Activated T-cell treated with anti-CD3 and anti-CD28 coated beads, Interleukin-2, amount 50 U/mL, for 72 hours (primary cell): ENCODE results near the gene WIPI1. TPM values are rescaled to one million over a fixed set of nuclear protein-coding genes. Genes with fewer than 3 reads are reported as not detected.
"Not testable (repeated sequence)": the region's sequence is repeated elsewhere in the genome, so short reads cannot be mapped to it uniquely, and the experiment has no call there.

Experiments used
- ATAC-seq, 2 donors: fragments of 150-1000 bp; cut with Tn5 transposase; replicated peaks in 1 of 2; 2 replicates each; pipeline ENCODE4 v1.10.0; 2021; ENCODE audit warnings: moderate library complexity in 2 of 2, mild to moderate bottlenecking in 1 of 2
- DNase-seq, 2 donors: peaks; one replicate each; pipeline ENCODE4 v3.0.0; 2021 to 2022; ENCODE audit warnings: mixed read lengths in 1 of 2
- H3K27ac Mint-ChIP-seq: one replicate; pipeline ENCODE4 v1.8.0; 2022; ENCODE audit warnings: mild to moderate bottlenecking, moderate library complexity, mixed read lengths
- H3K27me3 Mint-ChIP-seq: one replicate; pipeline ENCODE4 v1.8.0; 2022; ENCODE audit warnings: low read depth, mixed read lengths
- H3K36me3 Mint-ChIP-seq, 2 donors: one replicate each; pipeline ENCODE4 v1.8.0; 2022; ENCODE audit warnings: mixed read lengths in 2 of 2, mild to moderate bottlenecking in 1 of 2; ENCODE audit not compliant: insufficient read depth in 2 of 2
- H3K4me1 Mint-ChIP-seq: one replicate; pipeline ENCODE4 v1.8.0; 2022; ENCODE audit warnings: low read depth, mixed read lengths
- H3K4me3 Mint-ChIP-seq, 2 donors: one replicate each; pipeline ENCODE4 v1.8.0; 2022; ENCODE audit warnings: mild to moderate bottlenecking in 2 of 2, mixed read lengths in 2 of 2, moderate library complexity in 2 of 2
- H3K9me3 Mint-ChIP-seq, 2 donors: one replicate each; pipeline ENCODE4 v1.8.0; 2022; ENCODE audit warnings: mixed read lengths in 2 of 2
- total RNA-seq, 2 donors: library from RNA; stranded (reverse); gene quantifications; one replicate each; pipeline ENCODE4 v1.2.3, GENCODE V29; 2022

Gene WIPI1
- total RNA-seq, 2 donors from 2014 or later, result 61.0 to 85.8 TPM

- Mint-ChIP-seq H3K4me3 (no peak overlapping the region), H3K9me3 (no peaks in the 10 kb centered on the region), H3K27ac (no peak overlapping the region), H3K36me3 (no peaks in the 10 kb centered on the region), H3K27me3 (no peaks in the 10 kb centered on the region), H3K4me1 (peaks cover 28% of the 10 kb centered on the region)
- DNase-seq (no peak), ATAC-seq (no peak)
Measured at GRCh38 chr17:68379692-68380677, 77.3 kb downstream of the WIPI1 start.

- no peak for DNase-seq
- no peak for ATAC-seq
- Mint-ChIP-seq H3K9me3 (no peaks in the 10 kb centered on the region), H3K27me3 (no peaks in the 10 kb centered on the region), H3K27ac (no peak overlapping the region), H3K4me3 (no peak overlapping the region), H3K36me3 (no peaks in the 10 kb centered on the region), H3K4me1 (peaks cover 20% of the 10 kb centered on the region)
Measured at GRCh38 chr17:68379177-68379510, 78.2 kb downstream of the WIPI1 start.

GRCh38 chr17:68378268-68379176 is 78.8 kb downstream of the WIPI1 start:
- H3K27me3 Mint-ChIP-seq, result no peaks in the 10 kb centered on the region
- H3K9me3 Mint-ChIP-seq, result no peaks in the 10 kb centered on the region
- no peak overlapping the region for H3K27ac Mint-ChIP-seq
- H3K36me3 Mint-ChIP-seq, result no peaks in the 10 kb centered on the region
- DNase-seq, result no peak
- no peak overlapping the region for H3K4me3 Mint-ChIP-seq
- H3K4me1 Mint-ChIP-seq, result peaks cover 13% of the 10 kb centered on the region
- no peak for ATAC-seq

GRCh38 chr17:68377771-68378267 is 79.5 kb downstream of the WIPI1 start:
- no peak overlapping the region for H3K27ac Mint-ChIP-seq
- peaks cover 7% of the 10 kb centered on the region for H3K4me1 Mint-ChIP-seq
- no peaks in the 10 kb centered on the region for H3K36me3 Mint-ChIP-seq
- no peaks in the 10 kb centered on the region for H3K27me3 Mint-ChIP-seq
- no peaks in the 10 kb centered on the region for H3K9me3 Mint-ChIP-seq
- ATAC-seq (no peak), DNase-seq (no peak)
- no peak overlapping the region for H3K4me3 Mint-ChIP-seq

- not testable (repeated sequence) for DNase-seq, ATAC-seq, H3K9me3 Mint-ChIP-seq
Measured at GRCh38 chr17:68376178-68376577, 81.1 kb downstream of the WIPI1 start.

GRCh38 chr17:68375566-68375965 is 81.7 kb downstream of the WIPI1 start:
- peaks cover 5% of the 10 kb centered on the region for H3K4me1 Mint-ChIP-seq
- H3K4me3 Mint-ChIP-seq, result no peak overlapping the region
- no peak for ATAC-seq

More at GRCh38 chr17:68376178-68376577, 81.1 kb downstream of the WIPI1 start:
- not testable (repeated sequence) for H3K36me3 Mint-ChIP-seq, H3K4me3 Mint-ChIP-seq, H3K27me3 Mint-ChIP-seq, H3K27ac Mint-ChIP-seq
- peaks cover 11% of the 10 kb centered on the region for H3K4me1 Mint-ChIP-seq

More at GRCh38 chr17:68375566-68375965, 81.7 kb downstream of the WIPI1 start:
- Mint-ChIP-seq H3K36me3 (peaks cover 2 to 5% of the 10 kb centered on the region in 2 donors), H3K27ac (no peak overlapping the region), H3K27me3 (no peaks in the 10 kb centered on the region), H3K9me3 (no peaks in the 10 kb centered on the region)
- DNase-seq, result no peak

Other genes starting within 250 kb of the WIPI1 start
- 100 to 1,000 TPM; 185 to 224 TPM for gene AMZ2, start 209.5 kb downstream of the WIPI1 start, total RNA-seq
- gene SLC16A6, start 166.4 kb downstream of the WIPI1 start, total RNA-seq, result 1 to 10 TPM; 5.9 to 8.7 TPM
- gene ARSG, start 166.0 kb downstream of the WIPI1 start, total RNA-seq, result 10 to 100 TPM; 24.2 to 24.6 TPM
- gene PRKAR1A, start 54.9 kb upstream of the WIPI1 start, total RNA-seq, result 100 to 1,000 TPM; 245 to 252 TPM
- gene FAM20A, start 143.9 kb upstream of the WIPI1 start, total RNA-seq, result not detected